Measurements from ENCODE around the gene CSRP3. TPM values are rescaled to one million over a fixed set of nuclear protein-coding genes. Genes with fewer than 3 reads are reported as not detected.

CSRP3 gene
- total RNA-seq, 4 donors from 2014 or later = not detected

- no peak for TF ChIP-seq CTCF (IDR thresholded peaks at IDR 0.05)
- TF ChIP-seq POLR2A (IDR thresholded peaks at IDR 0.05) = no peak
- no peak for DNase-seq
- Histone ChIP-seq H3K27ac (no peak overlapping the region), H3K9me3 (no peaks in the 10 kb centered on the region), H3K4me3 (no peak overlapping the region), H3K4me1 (peaks cover 0 to 18% (median 14%) of the 10 kb centered on the region in 4 donors), H3K36me3 (no peaks in the 10 kb centered on the region), H3K27me3 (peaks cover 0 to 9% of the 10 kb centered on the region in 2 donors)
These were observed 42.3 kb upstream of the CSRP3 start for GRCh38 chr11:19244084-19244483.

GRCh38 chr11:19243613-19244012 is 41.8 kb upstream of the CSRP3 start:
- TF ChIP-seq POLR2A (IDR thresholded peaks at IDR 0.05) (no peak), CTCF (IDR thresholded peaks at IDR 0.05) (no peak)
- no peaks in the 10 kb centered on the region for H3K9me3 ChIP-seq
- H3K27ac ChIP-seq = no peak overlapping the region
- peaks cover 0 to 18% (median 14%) of the 10 kb centered on the region in 4 donors for H3K4me1 ChIP-seq
- H3K36me3 ChIP-seq = no peaks in the 10 kb centered on the region
- no peak for DNase-seq
- H3K27me3 ChIP-seq = peaks cover 0 to 9% of the 10 kb centered on the region in 2 donors
- H3K4me3 ChIP-seq = no peak overlapping the region

- Histone ChIP-seq H3K9me3 (no peaks in the 10 kb centered on the region), H3K27ac (no peak overlapping the region), H3K36me3 (no peaks in the 10 kb centered on the region), H3K4me1 (peaks cover 0 to 18% (median 14%) of the 10 kb centered on the region in 4 donors), H3K27me3 (peaks cover 0 to 9% of the 10 kb centered on the region in 2 donors), H3K4me3 (no peak overlapping the region)
- DNase-seq = no peak
- TF ChIP-seq CTCF (IDR thresholded peaks at IDR 0.05) (no peak), POLR2A (IDR thresholded peaks at IDR 0.05) (no peak)
These were observed 41.4 kb upstream of the CSRP3 start for GRCh38 chr11:19243143-19243542.

DNA sequence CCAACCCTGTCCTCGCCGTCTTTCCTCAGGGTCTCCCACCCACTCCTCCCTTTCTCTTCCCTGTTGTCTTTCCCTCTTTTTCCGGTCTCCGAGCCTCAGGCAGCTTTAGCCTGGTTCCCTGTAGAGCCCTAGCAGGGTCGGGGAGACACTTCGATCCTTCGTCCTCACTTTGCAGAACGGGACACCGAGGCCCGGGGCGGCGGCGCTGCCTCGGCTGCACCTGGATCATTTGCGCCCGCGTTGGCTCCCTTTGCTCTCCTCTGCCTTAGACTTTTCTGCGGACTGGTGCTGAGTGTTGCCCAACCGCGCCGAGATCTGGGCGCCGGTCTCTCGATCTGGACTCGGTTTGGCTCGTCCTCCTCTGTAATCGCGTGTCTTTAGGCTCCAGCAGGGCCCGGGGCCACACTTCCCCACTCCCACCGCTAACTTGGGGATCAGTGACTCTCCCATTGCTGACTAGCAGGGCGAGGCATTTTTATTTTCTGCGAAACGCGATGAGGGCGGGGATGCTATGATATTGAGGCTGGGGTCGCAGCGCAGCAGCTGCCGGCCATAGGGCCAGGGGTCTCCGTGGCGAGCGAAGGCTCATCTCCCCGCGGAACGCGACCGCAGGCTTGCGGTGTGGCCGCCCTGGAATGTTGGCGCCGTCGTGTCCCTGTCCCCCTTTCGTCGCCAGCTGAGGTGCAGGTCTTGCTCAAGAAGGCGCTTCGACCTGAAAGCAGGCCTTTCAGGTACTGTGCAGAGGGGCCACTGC is 40.6 kb upstream of the CSRP3 start:
- no peak overlapping the region for H3K27ac ChIP-seq
- H3K4me3 ChIP-seq = peak overlapping the region; percentile 59 to 89 (median 76)
- peak in 1 of 3 donors; percentile 56 for DNase-seq
- no peaks in the 10 kb centered on the region for H3K9me3 ChIP-seq
- TF ChIP-seq POLR2A (IDR thresholded peaks at IDR 0.05) (no peak), CTCF (IDR thresholded peaks at IDR 0.05) (no peak)
- H3K36me3 ChIP-seq = no peaks in the 10 kb centered on the region
- H3K27me3 ChIP-seq = peaks cover 0 to 9% of the 10 kb centered on the region in 2 donors
- peaks cover 0 to 18% (median 14%) of the 10 kb centered on the region in 4 donors for H3K4me1 ChIP-seq

DNA sequence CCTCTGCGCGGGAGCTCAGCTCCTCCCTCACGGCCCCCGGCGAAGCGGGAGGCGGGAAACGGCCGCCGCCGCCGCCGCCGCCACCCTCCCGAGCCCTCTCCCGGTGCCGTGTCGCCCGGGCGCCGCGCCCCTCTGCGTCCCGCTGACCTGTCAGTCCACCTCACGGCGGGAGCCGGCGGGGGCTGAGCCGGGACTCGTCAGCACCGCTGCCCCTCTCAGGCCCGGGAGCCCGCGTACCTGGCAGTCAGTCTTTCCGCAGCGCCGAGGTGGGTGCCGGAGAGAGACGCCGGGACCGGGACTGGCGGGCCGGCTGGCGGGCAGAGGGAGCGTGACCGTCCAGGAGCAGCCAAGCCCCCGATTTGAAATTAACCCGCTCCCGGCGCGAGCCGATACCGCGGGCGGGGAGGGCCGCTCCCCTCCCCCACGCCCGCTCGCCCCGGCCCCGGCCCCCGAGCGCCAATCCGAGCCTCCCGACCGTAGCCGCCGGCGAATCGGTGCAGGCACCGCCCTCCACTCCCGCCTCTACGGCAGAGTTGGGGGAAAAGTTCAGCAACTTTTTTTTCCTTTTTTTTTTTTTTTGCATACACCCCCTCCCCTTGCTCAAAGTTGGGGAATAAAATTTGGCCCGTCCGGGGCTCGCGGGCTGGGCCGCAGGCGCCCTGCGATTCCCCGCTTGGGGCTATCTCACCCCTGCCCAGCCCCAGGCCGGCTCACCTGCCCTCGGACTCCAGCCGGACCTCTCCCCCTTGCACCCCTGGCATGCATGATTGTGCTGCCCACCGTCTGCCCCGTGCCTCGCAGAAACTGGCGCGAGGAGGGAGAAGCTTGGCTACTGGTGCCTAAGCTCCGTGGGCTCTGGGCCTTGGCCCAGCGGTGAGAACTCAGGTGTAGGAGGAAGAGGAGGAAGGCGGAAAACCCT is 39.7 kb upstream of the CSRP3 start:
- DNase-seq = peak in 1 of 3 donors; percentile 67
- H3K27ac ChIP-seq = no peak overlapping the region
- peaks cover 0 to 9% of the 10 kb centered on the region in 2 donors for H3K27me3 ChIP-seq

More for the DNA sequence above, 39.7 kb upstream of the CSRP3 start:
- peaks cover 0 to 18% (median 14%) of the 10 kb centered on the region in 4 donors for H3K4me1 ChIP-seq
- H3K9me3 ChIP-seq = no peaks in the 10 kb centered on the region
- TF ChIP-seq CTCF (IDR thresholded peaks at IDR 0.05) (no peak), POLR2A (IDR thresholded peaks at IDR 0.05) (no peak)
- peak overlapping the region; percentile 59 to 89 (median 76) for H3K4me3 ChIP-seq
- H3K36me3 ChIP-seq = no peaks in the 10 kb centered on the region
